ENCODE data around the gene PEAR1. TPM values are rescaled to one million over a fixed set of nuclear protein-coding genes. Genes with fewer than 3 reads are reported as not detected.
A peak's percentile ranks its signal among the peaks of the same experiment; 100 is the strongest.
"Not testable (repeated sequence)": the region's sequence is repeated elsewhere in the genome, so short reads cannot be mapped to it uniquely, and the experiment has no call there.

Gene PEAR1
- polyA plus RNA-seq, 2 of the 4 experiments (the other 2 are of a cell fraction), result 1.7 to 5.0 TPM

DNA sequence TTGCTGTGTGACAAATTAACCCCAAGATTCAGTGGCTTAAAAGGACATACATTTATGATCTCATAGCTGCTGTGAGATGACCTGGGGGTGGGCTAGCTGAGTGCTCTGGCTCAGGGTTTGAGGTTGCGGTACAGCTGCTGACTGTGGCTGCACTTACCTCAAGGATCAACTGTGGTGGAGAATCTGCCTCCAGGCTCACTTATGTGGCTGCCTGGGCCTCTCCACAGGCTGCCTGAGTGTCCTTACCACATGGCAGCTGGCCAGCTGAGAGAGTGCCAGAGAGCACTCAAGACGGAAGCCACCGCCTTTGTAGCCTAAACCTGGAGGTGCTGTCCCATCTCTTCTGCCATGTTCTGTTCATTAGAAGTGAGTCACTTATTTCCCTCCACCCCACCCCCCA lies 32.7 kb downstream of the PEAR1 start:
- Histone ChIP-seq H3K27ac (no peak overlapping the region), H3K4me3 (no peak overlapping the region), H3K4me1 (peaks cover 7% of the 10 kb centered on the region; the same call in 1 of the 3 replicates), H3K4me2 (no peak overlapping the region), H3K9me3 (no peaks in the 10 kb centered on the region)
- FAIRE-seq, result no peak
- no peak for TF ChIP-seq POLR2A (IDR thresholded peaks at IDR 0.05; ENCODE audit: low read length)
- no peak for TF ChIP-seq CEBPB (IDR thresholded peaks at IDR 0.05)
- TF ChIP-seq, protein P1, sequence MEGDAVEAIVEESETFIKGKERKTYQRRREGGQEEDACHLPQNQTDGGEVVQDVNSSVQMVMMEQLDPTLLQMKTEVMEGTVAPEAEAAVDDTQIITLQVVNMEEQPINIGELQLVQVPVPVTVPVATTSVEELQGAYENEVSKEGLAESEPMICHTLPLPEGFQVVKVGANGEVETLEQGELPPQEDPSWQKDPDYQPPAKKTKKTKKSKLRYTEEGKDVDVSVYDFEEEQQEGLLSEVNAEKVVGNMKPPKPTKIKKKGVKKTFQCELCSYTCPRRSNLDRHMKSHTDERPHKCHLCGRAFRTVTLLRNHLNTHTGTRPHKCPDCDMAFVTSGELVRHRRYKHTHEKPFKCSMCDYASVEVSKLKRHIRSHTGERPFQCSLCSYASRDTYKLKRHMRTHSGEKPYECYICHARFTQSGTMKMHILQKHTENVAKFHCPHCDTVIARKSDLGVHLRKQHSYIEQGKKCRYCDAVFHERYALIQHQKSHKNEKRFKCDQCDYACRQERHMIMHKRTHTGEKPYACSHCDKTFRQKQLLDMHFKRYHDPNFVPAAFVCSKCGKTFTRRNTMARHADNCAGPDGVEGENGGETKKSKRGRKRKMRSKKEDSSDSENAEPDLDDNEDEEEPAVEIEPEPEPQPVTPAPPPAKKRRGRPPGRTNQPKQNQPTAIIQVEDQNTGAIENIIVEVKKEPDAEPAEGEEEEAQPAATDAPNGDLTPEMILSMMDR (IDR thresholded peaks at IDR 0.05), result no peak
- POLR2A ChIA-PET, result no interaction called here
- ATAC-seq, result no peak
- peak in 1 of 2 experiments; percentile 27 for DNase-seq (ENCODE audit: low read depth in 1 of 2, low spot score in 1 of 2)
- WGBS (ENCODE audit: missing lambda C conversion rate), result 80% methylated on average over 3 of the region's 3 CpGs
- CTCF ChIA-PET, result interaction anchor here (0.6 to 11.4 kb wide), 14 partner anchors 10 to 441 kb away, joined by 3 to 341 read pairs (median 24); partner anchors contain the start of genes INSRR, NTRK1 and PEAR1

DNA sequence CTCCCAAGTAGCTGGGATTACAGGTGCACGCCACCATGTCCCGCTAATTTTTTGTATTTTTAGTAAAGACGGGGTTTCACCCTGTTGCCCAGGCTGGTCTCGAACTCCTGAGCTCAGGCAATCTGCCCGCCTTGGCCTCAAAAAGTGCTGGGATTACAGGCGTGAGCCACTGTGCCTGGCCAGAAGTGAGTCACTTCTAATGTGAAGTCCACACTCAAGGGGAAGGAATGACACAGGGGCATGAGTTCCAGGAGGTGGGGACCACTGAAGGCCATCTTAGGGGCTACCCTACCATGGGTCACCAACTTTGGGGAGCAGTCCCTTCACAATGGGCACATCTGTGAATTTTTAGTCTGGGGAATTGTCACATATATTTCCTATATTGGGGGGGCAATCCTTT lies 33.2 kb downstream of the PEAR1 start:
- H3K4me3 ChIP-seq; FAIRE-seq; ATAC-seq; H3K4me2 ChIP-seq; DNase-seq (ENCODE audit: low read depth in 1 of 2, low spot score in 1 of 2); H3K9me3 ChIP-seq; H3K4me1 ChIP-seq; POLR2A ChIA-PET; H3K27ac ChIP-seq: not testable (repeated sequence)
- 86% methylated on average over 6 of the region's 6 CpGs for WGBS (ENCODE audit: missing lambda C conversion rate)
- CTCF ChIA-PET, result interaction anchor here (1.0 to 11.4 kb wide), 18 partner anchors 10 to 245 kb away, joined by 3 to 341 read pairs (median 20); partner anchors contain the start of genes CRABP2, INSRR, NTRK1 and PEAR1

DNA sequence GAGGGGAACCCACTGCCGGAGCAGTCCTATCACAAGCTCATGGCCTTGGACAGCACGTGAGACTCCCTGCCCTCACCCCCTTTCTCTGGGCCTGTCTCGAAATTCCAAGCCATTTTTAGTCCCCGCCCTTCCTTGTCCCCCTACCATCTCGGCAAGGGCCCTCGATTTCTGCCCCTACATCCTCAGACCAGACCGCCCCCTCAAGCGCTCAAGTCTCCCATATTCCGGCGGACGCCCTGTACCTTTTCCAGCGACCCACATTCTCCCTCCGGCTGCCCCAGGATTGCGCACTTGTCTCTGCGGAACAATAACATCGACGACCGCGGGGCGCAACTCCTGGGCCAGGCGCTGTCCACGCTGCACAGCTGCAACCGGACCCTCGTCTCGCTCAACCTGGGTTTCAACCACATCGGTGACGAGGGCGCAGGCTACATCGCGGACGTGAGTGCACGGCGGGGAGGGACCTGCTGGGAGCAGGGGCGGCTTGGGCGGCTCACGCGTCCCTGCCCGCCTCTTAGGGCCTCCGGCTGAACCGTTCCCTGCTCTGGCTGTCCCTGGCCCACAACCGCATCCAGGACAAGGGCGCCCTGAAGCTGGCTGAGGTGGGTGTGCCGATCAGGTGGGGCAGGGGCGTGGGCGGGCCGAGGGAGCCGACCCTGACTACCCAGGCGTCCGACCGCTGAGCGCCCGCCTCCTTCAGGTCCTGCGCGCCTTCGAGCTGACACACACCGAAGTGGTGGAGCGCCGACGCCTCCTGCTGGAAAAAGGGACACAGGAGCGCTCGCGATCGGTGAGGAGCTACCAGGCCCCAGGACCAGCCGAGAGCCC lies 33.9 kb downstream of the PEAR1 start:
- CTCF ChIA-PET, result interaction anchor here (0.7 to 11.4 kb wide), 66 partner anchors 8 to 313 kb away, joined by 3 to 341 read pairs (median 5); partner anchors contain the start of genes CRABP2, INSRR, NTRK1 and PEAR1
- POLR2A ChIA-PET, result interaction anchor here (0.6 to 1.1 kb wide), 5 partner anchors 31 to 199 kb away, joined by 3 to 9 read pairs (median 3); partner anchors contain the start of genes ISG20L2 and METTL25B
- ATAC-seq (peak; percentile 85 to 94), DNase-seq (ENCODE audit: low read depth in 1 of 2, low spot score in 1 of 2) (peak; percentile 84 to 87), FAIRE-seq (no peak)
- Histone ChIP-seq H3K4me3 (peak overlapping the region; percentile 46), H3K4me2 (peak overlapping the region; percentile 88), H3K4me1 (peaks cover 7% of the 10 kb centered on the region; the same call in 1 of the 3 replicates), H3K27ac (peak overlapping the region; percentile 61 to 82; a peak in 5 of 6 replicates), H3K9me3 (no peaks in the 10 kb centered on the region)
- TF ChIP-seq SMC3 (IDR thresholded peaks at IDR 0.05), result peak; percentile 74
- TF ChIP-seq, protein P1 (IDR thresholded peaks at IDR 0.05), result peak; percentile 82
- 0 out of 2 replicates have a peak, but pooled peaks have one; percentile 55 for TF ChIP-seq MAZ (IDR thresholded peaks at IDR 0.05; ENCODE audit: borderline replicate concordance, low read depth, low read length)
- no peak for TF ChIP-seq KDM5A (IDR thresholded peaks at IDR 0.05)
- TF ChIP-seq, protein P2, sequence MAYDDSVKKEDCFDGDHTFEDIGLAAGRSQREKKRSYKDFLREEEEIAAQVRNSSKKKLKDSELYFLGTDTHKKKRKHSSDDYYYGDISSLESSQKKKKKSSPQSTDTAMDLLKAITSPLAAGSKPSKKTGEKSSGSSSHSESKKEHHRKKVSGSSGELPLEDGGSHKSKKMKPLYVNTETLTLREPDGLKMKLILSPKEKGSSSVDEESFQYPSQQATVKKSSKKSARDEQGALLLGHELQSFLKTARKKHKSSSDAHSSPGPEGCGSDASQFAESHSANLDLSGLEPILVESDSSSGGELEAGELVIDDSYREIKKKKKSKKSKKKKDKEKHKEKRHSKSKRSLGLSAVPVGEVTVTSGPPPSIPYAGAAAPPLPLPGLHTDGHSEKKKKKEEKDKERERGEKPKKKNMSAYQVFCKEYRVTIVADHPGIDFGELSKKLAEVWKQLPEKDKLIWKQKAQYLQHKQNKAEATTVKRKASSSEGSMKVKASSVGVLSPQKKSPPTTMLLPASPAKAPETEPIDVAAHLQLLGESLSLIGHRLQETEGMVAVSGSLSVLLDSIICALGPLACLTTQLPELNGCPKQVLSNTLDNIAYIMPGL (CRISPR knock-in tag; IDR thresholded peaks at IDR 0.05; ENCODE audit: borderline replicate concordance), result no peak
- no peak for TF ChIP-seq PHF8 (IDR thresholded peaks at IDR 0.05; ENCODE audit: borderline replicate concordance, low read depth)
- TF ChIP-seq RAD21 (conservative IDR thresholded peaks at IDR 0.05 in 1 of 2, IDR thresholded peaks at IDR 0.05 in 1 of 2), result peak; percentile 90 to 92
- TF ChIP-seq RFX5 (IDR thresholded peaks at IDR 0.05), result no peak
- TF ChIP-seq FOSL2 (IDR thresholded peaks at IDR 0.05), result no peak
- peak; percentile 27; the same call in 1 of the 2 replicates for TF ChIP-seq FOSL2 (CRISPR knock-in tag; IDR thresholded peaks at IDR 0.05)
- TF ChIP-seq RNF2 (IDR thresholded peaks at IDR 0.05; ENCODE audit: borderline replicate concordance, low read depth), result no peak
- TF ChIP-seq, protein P3, sequence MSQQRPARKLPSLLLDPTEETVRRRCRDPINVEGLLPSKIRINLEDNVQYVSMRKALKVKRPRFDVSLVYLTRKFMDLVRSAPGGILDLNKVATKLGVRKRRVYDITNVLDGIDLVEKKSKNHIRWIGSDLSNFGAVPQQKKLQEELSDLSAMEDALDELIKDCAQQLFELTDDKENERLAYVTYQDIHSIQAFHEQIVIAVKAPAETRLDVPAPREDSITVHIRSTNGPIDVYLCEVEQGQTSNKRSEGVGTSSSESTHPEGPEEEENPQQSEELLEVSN (IDR thresholded peaks at IDR 0.05; ENCODE audit: borderline replicate concordance, low read depth), result 0 out of 2 replicates have a peak, but pooled peaks have one; percentile 40
- TF ChIP-seq CBX2 (IDR thresholded peaks at IDR 0.05; ENCODE audit: borderline replicate concordance, low read depth), result no peak
- TF ChIP-seq JUNB (IDR thresholded peaks at IDR 0.05), result no peak
- TF ChIP-seq, protein P4, sequence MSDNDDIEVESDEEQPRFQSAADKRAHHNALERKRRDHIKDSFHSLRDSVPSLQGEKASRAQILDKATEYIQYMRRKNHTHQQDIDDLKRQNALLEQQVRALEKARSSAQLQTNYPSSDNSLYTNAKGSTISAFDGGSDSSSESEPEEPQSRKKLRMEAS (IDR thresholded peaks at IDR 0.05), result peak; percentile 39; the same call in 1 of the 2 replicates
- TF ChIP-seq FOSB (CRISPR knock-in tag; IDR thresholded peaks at IDR 0.05), result no peak
- 30% methylated on average over 49 of the region's 64 CpGs for WGBS (ENCODE audit: missing lambda C conversion rate)

Measured in A549 (cell line).